SH-SY5Y (cell line): ENCODE measurements around the gene RBBP6.

Source experiments
- GATA2 ChIP-seq: IDR thresholded peaks from 2 replicates; pipeline ENCODE4 v1.6.1; 2011; ENCODE audit warnings: mild to moderate bottlenecking, low read depth, low read length
- GATA3 ChIP-seq: IDR thresholded peaks from 2 replicates; pipeline ENCODE4 v1.6.1; 2011; ENCODE audit warnings: low read depth, mild to moderate bottlenecking, low read length, moderate library complexity

- TF ChIP-seq GATA2 = no peak
- no peak for TF ChIP-seq GATA3
Measured at GRCh38 chr16:24572069-24572468, 32.7 kb downstream of the RBBP6 start.
